ENCODE results near the gene METAP2. TPM values are rescaled to one million over a fixed set of nuclear protein-coding genes. Genes with fewer than 3 reads are reported as not detected.
A peak's percentile ranks its signal among the peaks of the same experiment; 100 is the strongest.

METAP2 gene
- total RNA-seq, 2 experiments from 2014 or later: 129 to 133 TPM

- peak overlapping the region; percentile 85 for H3K4me3 Mint-ChIP-seq
- no peak for TF ChIP-seq CTCF (IDR thresholded peaks at IDR 0.05)
- H3K9me3 Mint-ChIP-seq: peaks cover 6% of the 10 kb centered on the region
- peaks cover 38% of the 10 kb centered on the region for H3K4me1 Mint-ChIP-seq (ENCODE audit: low read depth)
- DNase-seq (peak; percentile 61), ATAC-seq (peak; percentile 37)
- peak overlapping the region; percentile 92 for H3K27ac Mint-ChIP-seq
- intact Hi-C loops (cut with micrococcal nuclease): no loop called here
- ChIA-PET CTCF (interaction anchor here (1.3 to 1.9 kb wide), 2 partner anchors 11 to 19 kb away, joined by 5 to 10 read pairs; no protein-coding TSS in a partner anchor), POLR2A (interaction anchor here (0.7 to 2.0 kb wide), 2 partner anchors 11 to 79 kb away, joined by 3 to 6 read pairs; partner anchors contain the start of gene METAP2)
- H3K36me3 Mint-ChIP-seq (ENCODE audit: low read depth): peaks cover 12% of the 10 kb centered on the region
- peaks cover 1% of the 10 kb centered on the region for H3K27me3 Mint-ChIP-seq
These were observed 79.4 kb downstream of the METAP2 start for GRCh38 chr12:95553197-95553943.

GRCh38 chr12:95554532-95555071, 80.7 kb downstream of the METAP2 start:
- Mint-ChIP-seq H3K9me3 (peaks cover 1% of the 10 kb centered on the region), H3K27me3 (peaks cover under 1% of the 10 kb centered on the region), H3K4me1 (ENCODE audit: low read depth) (peaks cover 35% of the 10 kb centered on the region), H3K4me3 (peak overlapping the region; percentile 49), H3K36me3 (ENCODE audit: low read depth) (peaks cover 4% of the 10 kb centered on the region), H3K27ac (peak overlapping the region; percentile 84)
- TF ChIP-seq CTCF (IDR thresholded peaks at IDR 0.05): no peak
- intact Hi-C loops (cut with micrococcal nuclease): no loop called here
- ChIA-PET POLR2A (interaction anchor here (0.9 kb wide), 1 partner anchor 309 kb away, joined by 3 read pairs; no protein-coding TSS in a partner anchor), CTCF (interaction anchor here (1.2 to 1.9 kb wide), 3 partner anchors 18 to 260 kb away, joined by 3 to 10 read pairs (median 3); no protein-coding TSS in a partner anchor)
- DNase-seq: no peak
- ATAC-seq: peak; percentile 41

GRCh38 chr12:95557625-95558024, 83.7 kb downstream of the METAP2 start:
- DNase-seq: no peak
- ATAC-seq: no peak
- Mint-ChIP-seq H3K4me3 (no peak overlapping the region), H3K27me3 (no peaks in the 10 kb centered on the region), H3K27ac (no peak overlapping the region), H3K36me3 (ENCODE audit: low read depth) (peaks cover 3% of the 10 kb centered on the region), H3K9me3 (no peaks in the 10 kb centered on the region), H3K4me1 (ENCODE audit: low read depth) (peaks cover 20% of the 10 kb centered on the region)
- intact Hi-C loops (cut with micrococcal nuclease): no loop called here
- no peak for TF ChIP-seq CTCF (IDR thresholded peaks at IDR 0.05)
- ChIA-PET POLR2A (no interaction called here), CTCF (no interaction called here)

Other genes with a start within 250 kb of the METAP2 start
- 10 to 100 TPM; 15.2 to 15.5 TPM for gene USP44, start 77.3 kb downstream of the METAP2 start, total RNA-seq